NT2/D1 (cell line): ENCODE results near the gene EPN3.

Experiments
- SUZ12 ChIP-seq: IDR thresholded peaks from 2 replicates; pipeline ENCODE4 v1.6.1; 2011; ENCODE audit not compliant: insufficient read length, insufficient read depth; ENCODE audit errors: extremely low read depth
- YY1 ChIP-seq: IDR thresholded peaks from 2 replicates; pipeline ENCODE4 v1.6.1; 2011; ENCODE audit not compliant: insufficient read length, insufficient read depth
- ZNF274 ChIP-seq: IDR thresholded peaks from 2 replicates; pipeline ENCODE4 v1.6.1; 2011; ENCODE audit warnings: mild to moderate bottlenecking, low read depth, low read length

DNA sequence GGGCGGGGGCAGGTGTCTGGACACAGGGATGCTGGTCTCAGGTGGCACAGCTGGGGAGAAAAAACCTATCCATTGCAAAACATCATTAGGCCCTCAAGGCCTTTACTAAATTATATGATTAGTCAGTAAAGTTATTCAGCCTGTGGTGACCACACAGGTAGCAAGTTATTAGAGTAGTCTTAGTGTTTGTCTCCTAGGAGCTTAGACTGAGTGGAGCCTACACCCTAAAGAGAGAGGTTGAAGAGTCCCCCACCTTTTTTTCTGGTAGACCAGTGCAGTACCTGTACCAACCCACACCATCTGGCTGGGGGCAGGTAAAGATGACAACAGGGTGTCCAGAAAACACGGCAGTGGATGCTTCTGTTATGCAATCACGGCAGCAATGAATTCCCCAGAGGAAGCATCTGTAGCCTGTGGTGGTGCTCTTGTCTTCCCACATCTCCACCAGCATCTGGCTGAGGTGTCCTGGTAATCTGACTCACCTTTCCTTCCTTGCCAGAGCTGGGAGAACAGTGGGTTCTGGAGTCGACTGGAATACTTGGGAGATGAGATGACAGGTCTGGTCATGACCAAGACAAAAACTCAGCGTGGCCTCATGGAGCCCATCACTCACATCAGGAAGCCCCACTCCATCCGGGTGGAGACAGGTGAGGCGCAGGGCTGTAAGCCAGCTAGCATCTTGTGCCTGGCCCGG lies 13.2 kb upstream of the EPN3 start:
- TF ChIP-seq YY1 (no peak), ZNF274 (no peak), SUZ12 (no peak)
